ENCODE measurements around the gene HYCC1.
"Not testable (repeated sequence)": the region's sequence is repeated elsewhere in the genome, so short reads cannot be mapped to it uniquely, and the experiment has no call there.

The HYCC1 gene
- total RNA-seq = 36.9 to 126 (median 56.5) reads per million in 17 experiments

DNA sequence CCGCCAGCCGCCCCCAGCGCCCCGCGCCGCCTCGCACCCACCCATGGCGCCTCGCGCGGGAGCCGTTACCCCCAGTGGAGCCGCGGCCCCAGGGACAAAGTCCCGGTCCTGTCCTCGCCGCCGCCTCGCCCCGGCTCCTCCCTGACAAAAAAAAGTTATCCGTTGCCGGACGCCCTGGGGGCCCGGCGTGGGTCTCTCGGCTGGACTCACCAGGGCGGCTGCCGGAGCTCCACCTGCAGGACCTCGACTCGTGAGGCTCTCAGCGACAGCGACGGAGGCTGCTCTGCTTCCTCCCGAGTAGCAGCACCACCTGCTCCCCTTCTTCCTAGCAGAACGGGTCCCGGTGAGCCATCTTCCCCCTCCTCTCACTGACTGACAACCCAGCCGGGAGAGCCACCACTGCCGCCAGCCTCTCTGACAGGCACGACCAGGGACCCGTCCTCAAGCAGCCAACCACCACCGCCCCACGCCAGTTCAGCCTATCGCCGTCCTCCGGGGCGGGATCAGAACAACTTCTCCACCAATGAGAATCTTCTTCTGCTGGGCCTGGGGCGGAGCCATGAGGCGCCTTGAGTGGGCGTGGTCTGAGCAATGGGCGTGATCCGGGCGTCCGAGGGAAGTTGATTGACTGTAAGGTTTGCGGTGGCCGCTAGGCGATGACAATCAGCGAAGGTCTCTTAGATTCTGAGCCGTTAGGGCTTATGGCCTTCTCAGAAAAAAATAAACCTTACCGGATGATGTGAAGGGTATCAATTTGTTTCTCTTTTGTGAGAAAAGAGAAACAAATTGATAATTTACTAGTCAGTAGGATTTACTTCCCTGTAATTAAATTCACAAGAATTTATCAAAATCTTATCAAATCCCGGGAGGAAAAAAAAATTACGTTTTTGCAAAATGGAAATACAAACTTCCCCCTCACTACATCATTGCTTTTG is at the start of gene HYCC1:
Gene HYCC1, minus strand, starts transcription at position 416 of the 935 bp plus-strand sequence. CDS start 23,019 bp downstream, outside the sequence.
- DNase-seq = peak; percentile 99 to 100 (median 99)

DNA sequence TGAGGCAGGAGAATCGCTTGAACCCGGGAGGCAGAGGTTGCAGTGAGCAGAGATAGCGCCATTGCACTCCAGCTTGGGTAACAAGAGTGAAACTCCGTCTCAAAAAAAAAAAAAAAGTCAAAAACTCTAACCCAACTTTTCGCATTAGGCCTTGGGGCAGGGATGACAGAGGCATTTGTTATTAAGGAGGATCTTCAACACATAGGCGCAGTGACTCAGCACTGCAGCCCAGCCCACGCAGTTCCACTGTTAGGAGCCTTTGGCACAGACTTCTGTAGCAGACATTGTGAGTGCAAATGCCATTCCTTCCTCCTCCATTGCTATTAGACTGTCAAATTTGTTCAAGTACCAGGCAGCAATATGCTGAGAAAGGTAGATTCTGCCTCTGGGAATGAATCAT is 48.5 kb upstream of the HYCC1 start:
- DNase-seq = peak; percentile 62 to 77 (median 69)

GRCh38 chr7:23061327-23061726 is 47.4 kb upstream of the HYCC1 start:
- no peak for DNase-seq

DNA sequence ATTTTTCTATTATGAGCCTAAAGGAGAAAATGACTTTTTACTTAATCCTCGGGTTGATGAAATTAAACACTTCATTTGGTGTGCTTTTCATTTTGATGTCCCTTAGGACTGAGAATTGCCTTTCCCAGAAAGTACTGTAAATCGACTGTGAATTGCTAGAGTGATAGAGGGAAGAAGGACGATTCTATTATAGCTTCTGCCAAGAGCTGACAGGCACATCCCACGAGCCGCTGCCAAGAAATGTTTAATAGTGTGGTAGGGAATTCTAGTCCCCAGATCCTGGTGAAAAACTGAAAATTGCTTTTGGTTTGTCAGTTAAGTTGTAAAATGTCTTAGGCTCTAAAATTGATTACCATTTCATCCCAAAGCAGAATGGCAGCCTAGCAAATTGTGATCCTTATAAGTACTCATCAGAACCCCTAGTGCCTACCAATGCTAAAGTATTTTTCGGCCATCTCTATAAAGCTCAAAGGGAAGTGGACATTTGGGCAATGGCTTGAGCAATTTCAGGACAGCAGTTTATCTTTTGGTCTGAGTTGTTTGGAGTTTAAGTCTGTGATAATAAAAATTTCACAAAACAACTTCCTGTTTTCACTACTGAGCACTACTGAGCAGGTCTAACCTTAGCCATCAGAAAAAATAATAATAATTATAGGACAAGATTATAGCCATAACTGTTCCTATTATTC is 44.6 kb upstream of the HYCC1 start:
- peak in 3 of 4 experiments; percentile 10 to 38 (median 28) for DNase-seq

DNA sequence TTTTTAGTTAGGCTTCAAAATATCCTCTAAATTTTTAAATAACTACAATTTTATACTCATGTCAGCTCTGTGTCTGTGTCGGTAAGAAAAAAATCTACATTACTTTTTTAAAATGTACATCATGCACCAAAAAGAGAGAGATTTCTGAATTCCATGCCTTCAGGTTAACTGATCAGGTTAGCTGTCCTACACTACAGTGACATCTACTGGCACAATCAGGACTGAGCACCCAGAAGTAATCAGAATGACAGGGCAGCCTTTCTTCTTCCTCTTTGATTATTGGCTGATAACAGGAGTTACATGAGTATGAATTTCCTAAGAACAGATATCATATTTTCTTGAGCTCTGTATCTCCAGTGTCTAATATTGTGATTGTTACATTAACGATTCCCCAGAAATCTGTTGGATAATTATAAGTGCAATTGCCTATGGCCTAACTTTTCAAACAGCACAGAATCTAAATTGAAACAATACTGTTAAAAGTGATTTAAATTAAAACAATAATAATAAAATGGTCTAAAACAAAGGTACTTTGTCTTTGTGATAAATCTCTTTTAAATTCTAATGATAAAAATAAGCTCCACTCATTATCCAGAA is 41.8 kb upstream of the HYCC1 start:
- DNase-seq = peak; percentile 73 to 86 (median 75)

GRCh38 chr7:23051124-23051485 is 37.2 kb upstream of the HYCC1 start:
- not testable (repeated sequence) for DNase-seq

DNA sequence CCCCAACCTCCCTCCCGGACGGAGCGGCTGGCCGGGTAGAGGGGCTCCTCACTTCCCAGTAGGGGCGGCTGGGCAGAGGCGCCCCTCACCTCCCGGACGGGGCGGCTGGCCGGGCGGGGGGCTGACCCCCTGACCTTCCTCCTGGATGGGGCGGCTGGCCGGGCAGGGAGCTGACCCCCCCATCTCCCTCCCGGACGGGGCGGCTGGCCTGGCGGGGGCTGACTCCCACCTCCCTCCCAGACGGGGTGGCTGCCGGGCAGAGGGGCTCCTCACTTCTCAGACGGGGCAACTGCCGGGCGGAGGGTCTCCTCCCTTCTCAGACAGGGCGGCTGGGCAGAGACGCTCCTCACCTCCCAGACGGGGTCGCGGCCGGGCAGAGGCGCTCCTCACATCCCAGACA is 32.4 kb upstream of the HYCC1 start:
- DNase-seq = not testable (repeated sequence)

DNA sequence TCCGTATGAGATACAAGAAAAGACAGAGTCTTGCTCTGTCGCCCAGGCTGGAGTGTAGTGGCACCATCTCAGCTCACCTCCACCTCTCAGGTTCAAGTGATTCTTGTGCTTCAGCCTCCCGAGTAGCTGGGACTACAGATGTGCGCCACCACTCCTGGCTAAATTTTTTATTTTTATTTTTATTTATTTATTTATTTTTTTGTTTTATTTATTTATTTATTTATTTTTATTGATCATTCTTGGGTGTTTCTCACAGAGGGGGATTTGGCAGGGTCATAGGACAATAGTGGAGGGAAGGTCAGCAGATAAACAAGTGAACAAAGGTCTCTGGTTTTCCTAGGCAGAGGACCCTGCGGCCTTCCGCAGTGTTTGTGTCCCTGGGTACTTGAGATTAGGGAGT is 31.2 kb upstream of the HYCC1 start:
- not testable (repeated sequence) for DNase-seq

- DNase-seq = no peak
Measured at GRCh38 chr7:23044581-23044980, 30.7 kb upstream of the HYCC1 start.

GRCh38 chr7:23043441-23043840 is 29.5 kb upstream of the HYCC1 start:
- no peak for DNase-seq

DNA sequence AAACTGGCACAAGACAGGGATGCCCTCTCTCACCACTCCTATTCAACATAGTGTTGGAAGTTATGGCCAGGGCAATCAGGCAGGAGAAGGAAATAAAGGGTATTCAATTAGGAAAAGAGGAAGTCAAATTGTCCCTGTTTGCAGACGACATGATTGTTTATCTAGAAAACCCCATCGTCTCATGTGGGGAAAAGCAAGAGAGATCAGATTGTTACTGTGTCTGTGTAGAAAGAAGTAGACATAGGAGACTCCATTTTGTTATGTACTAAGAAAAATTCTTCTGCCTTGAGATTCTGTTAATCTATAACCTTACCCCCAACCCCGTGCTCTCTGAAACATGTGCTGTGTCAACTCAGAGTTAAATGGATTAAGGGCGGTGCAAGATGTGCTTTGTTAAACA is 25.7 kb upstream of the HYCC1 start:
- not testable (repeated sequence) for DNase-seq

DNA sequence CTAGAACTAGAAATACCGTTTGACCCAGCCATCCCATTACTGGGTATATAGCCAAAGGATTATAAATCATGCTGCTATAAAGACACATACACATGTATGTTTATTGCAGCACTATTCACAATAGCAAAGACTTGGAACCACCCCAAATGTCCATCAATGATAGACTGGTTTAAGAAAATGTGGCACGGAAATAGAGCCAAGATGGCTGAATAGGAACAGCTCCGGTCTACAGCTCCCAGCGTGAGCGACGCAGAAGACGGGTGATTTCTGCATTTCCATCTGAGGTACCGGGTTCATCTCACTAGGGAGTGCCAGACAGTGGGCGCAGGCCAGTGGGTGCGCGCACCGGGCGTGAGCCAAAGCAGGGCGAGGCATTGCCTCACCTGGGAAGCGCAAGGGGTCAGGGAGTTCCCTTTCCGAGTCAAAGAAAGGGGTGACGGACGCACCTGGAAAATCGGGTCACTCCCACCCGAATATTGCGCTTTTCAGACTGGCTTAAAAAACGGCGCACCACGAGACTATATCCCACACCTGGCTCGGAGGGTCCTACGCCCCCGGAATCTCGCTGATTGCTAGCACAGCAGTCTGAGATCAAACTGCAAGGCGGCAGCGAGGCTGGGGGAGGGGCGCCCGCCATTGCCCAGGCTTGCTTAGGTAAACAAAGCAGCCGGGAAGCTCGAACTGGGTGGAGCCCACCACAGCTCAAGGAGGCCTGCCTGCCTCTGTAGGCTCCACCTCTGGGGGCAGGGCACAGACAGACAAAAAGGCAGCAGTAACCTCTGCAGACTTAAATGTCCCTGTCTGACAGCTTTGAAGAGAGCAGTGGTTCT is 21.8 kb upstream of the HYCC1 start:
- DNase-seq = not testable (repeated sequence)

DNA sequence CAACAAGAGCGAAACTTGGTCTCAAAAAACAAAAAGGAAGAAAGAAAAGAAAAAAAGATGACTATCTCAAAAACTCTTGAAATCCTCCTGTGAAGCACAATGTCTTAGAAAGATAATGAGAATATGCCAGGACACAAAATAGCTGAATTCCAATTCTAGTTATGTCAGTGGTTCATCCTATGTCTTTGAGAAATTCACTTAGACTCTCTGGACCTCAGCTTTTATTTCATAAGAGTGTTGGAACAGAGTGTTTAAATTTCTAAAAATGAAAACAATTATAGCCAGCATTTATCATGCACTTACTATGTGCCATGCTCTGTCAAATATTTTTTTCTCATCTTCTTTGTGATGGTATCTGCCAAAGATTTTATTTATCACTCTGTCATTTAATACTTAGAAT is 13.3 kb upstream of the HYCC1 start:
- no peak for DNase-seq

DNA sequence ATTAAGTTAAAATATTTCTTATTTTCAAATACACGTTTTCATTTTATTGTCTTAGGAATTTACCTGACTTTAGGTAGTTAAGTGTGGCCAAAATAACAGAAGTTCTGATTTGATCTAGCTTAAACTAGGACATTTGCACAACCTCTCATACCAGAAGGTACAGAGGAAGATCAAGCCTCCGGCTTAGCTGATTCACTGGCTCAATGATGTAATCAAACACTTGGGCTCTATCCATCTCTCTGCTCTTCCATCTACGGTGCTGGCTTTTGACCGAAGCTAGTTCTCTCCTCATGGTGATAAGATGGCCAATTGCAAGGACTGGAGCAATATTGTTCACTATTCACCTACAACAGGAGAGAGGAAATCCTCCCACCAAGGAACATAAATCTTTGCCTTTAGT is 12.2 kb upstream of the HYCC1 start:
- no peak for DNase-seq

DNA sequence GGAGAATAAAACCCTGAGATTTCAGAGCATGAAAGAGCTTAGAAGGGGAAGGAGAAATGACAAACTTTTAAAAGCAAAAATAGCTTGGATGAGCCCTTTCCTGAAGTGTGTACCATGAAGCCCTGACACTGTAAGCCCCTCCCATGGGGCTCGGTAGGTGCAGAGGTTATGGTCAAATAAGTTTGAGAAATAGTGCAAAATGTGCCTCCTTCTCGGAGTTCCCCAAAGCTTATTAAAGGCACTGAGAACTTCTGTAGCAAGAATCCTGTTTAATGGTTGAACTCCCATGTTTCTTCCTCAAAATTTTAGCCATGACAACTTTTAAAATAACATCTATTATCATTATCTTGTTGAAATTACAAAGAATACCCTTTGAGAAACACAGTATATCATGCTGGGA is 10.5 kb upstream of the HYCC1 start:
- no peak for DNase-seq

DNA sequence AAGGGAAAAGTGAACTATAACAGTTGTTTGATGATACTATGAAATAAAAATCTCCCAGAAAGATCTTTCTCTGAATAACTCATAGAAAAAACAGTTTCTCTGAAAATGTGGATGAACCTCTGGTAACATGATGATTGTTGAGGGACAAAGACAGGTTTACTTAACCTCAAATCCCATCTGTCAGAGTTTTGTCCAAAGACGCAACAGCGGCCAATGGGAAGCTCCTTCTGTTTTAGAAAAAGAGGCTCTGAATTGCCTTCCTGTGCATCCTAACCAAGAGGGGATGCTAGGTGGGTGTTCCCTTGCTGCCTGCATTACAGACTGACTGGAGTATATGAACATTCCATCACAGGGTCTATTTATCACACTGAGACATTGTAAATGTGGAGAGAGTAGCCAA is 8.9 kb upstream of the HYCC1 start:
- DNase-seq = no peak

- DNase-seq = peak in 2 of 4 experiments; percentile 25 to 29
Measured at GRCh38 chr7:23022258-23022769, 8.4 kb upstream of the HYCC1 start.

GRCh38 chr7:23021596-23021995 is 7.7 kb upstream of the HYCC1 start:
- no peak for DNase-seq

DNA sequence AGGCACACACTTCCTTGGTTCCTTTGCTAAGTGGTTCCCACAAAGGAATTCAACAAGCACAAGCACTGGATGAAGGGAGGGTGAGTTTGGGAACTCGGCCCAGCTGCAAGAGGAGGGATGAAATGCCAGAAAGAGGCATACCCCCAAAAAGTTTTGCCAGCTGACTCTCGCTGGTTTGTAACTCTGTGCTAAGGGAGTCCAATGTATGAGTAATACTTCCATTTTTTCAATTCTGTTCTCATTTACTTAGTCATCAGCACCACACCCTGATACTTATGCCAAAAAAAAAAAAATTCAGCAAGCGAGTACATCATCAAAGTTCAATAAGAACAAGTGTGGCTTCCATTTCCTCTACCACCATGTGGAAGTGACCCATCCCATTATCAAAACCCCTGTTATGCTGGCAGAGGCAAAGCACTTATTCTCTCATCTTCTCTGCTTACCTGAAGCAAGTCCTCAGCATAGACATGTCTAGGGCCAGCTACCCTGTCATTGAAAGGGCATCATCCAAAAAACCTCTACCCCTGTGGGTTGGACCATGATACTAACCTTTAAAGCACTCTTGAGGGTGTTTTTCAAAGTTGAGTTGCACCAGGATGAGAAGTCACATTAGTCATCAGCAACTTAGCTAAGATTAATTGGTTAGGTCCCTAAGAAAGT is 6.9 kb upstream of the HYCC1 start:
- peak in 2 of 4 experiments; percentile 63 to 76 for DNase-seq

DNA sequence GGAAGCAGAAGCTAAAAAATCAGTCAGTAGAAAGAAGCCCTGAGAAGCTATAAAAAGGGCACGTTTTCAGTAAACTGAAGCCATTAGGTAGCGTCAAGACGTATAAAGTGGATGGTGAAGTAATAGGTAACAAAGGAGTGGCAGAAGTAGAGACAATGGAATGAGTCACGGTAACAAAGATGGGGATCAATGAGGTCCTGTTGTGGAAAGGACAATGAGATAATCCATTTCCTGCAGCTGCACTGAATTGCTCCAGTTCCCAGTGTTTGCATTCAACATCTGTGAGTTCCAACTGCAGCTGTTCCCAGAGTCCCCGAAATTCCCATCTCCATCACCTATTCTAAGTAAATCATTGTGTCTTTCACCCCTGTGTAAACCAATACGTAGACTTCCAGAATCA is 4.8 kb upstream of the HYCC1 start:
- no peak for DNase-seq

DNA sequence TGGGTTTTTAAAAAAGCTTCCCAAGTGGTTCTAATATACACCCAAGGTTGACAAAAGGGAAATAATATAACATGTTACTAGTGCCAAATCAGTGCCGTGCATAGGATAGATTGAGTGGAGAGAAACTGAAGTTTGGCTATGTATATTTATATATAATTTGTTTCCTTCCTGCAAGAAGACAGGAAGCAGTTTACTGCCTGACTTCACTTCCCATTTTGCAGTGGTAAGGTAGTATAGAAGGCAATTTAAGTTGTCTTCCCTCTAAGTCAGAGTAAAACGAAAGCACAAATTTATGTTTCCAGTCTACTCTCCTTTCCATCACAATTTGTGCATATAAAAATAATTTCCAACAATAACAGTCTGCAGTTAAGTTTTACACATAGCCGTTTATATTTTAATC is 3.4 kb upstream of the HYCC1 start:
- DNase-seq = peak in 3 of 4 experiments; percentile 31 to 63 (median 62)
